Activated naive CD8-positive, alpha-beta T cell treated with anti-CD3 and anti-CD28 coated beads, Interleukin-2, amount 50 U/mL, for 24 hours (primary cell): ENCODE data around the gene CDKAL1.

Experiments used
- ATAC-seq: fragments of 150-1000 bp; cut with Tn5 transposase; one replicate; pipeline ENCODE4 v1.10.0; 2021
- DNase-seq: peaks from one replicate; pipeline ENCODE4 v3.0.0; 2021
- H3K27ac Mint-ChIP-seq: one replicate; pipeline ENCODE4 v1.8.0; 2021; ENCODE audit warnings: mild to moderate bottlenecking, mixed read lengths
- H3K27me3 Mint-ChIP-seq: one replicate; pipeline ENCODE4 v1.8.0; 2021; ENCODE audit warnings: mixed read lengths
- H3K36me3 Mint-ChIP-seq: one replicate; pipeline ENCODE4 v1.8.0; 2021; ENCODE audit warnings: low read depth, mixed read lengths
- H3K4me1 Mint-ChIP-seq: one replicate; pipeline ENCODE4 v1.8.0; 2021; ENCODE audit warnings: mixed read lengths
- H3K4me3 Mint-ChIP-seq: one replicate; pipeline ENCODE4 v1.8.0; 2021; ENCODE audit warnings: mild to moderate bottlenecking, moderate library complexity, mixed read lengths
- H3K9me3 Mint-ChIP-seq: one replicate; pipeline ENCODE4 v1.8.0; 2021; ENCODE audit warnings: mixed read lengths

CDKAL1 gene

DNA sequence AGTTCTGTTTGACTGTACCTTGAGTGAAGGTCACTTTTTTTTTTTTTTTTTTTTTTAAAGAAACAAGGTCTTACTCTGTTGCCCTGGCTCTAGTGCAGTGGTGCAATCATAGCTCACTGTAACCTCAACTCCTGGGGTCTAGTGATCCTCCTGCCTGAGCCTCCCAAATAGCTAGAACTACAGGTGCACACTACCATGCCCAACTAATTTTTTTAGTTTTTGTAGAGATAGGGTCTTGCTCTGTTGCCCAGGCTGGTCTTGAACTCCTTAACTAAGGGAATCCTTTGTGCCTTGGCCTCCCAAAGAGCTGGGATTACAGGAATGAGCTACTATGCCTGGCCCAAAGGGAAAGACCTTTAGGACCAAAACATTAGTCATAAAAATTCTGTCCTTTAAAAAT is 413.7 kb downstream of the CDKAL1 start:
- H3K27ac Mint-ChIP-seq: no peak overlapping the region
- peaks cover 8% of the 10 kb centered on the region for H3K4me1 Mint-ChIP-seq
- peaks cover 11% of the 10 kb centered on the region for H3K9me3 Mint-ChIP-seq
- ATAC-seq: no peak
- peaks cover 13% of the 10 kb centered on the region for H3K36me3 Mint-ChIP-seq
- no peak for DNase-seq
- H3K27me3 Mint-ChIP-seq: no peaks in the 10 kb centered on the region
- no peak overlapping the region for H3K4me3 Mint-ChIP-seq

DNA sequence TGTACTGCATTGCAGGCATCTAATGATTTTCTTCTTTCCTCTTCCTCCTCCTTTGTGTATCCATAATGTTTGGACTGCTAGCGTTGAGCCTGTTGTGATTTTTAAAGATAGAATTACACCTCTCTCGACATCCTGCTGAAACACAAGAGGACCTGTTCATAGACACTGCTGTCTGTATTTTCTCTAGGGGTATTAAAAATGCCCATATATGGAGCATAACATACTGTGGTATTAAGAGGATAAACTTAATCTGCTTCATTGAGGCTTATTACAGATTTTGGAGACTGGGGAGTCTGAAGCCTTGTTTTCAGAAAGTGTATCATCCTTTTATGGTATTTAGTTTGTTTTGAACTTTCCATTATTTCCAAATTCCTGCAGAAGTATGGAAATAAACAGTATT is 414.3 kb downstream of the CDKAL1 start:
- Mint-ChIP-seq H3K36me3 (peaks cover 9% of the 10 kb centered on the region), H3K4me1 (peaks cover 8% of the 10 kb centered on the region), H3K9me3 (peaks cover 5% of the 10 kb centered on the region), H3K27ac (no peak overlapping the region), H3K4me3 (no peak overlapping the region), H3K27me3 (no peaks in the 10 kb centered on the region)
- no peak for ATAC-seq
- DNase-seq: no peak

- Mint-ChIP-seq H3K27ac (no peak overlapping the region), H3K4me1 (peaks cover 8% of the 10 kb centered on the region), H3K9me3 (peaks cover under 1% of the 10 kb centered on the region), H3K27me3 (no peaks in the 10 kb centered on the region), H3K36me3 (peaks cover 5% of the 10 kb centered on the region), H3K4me3 (no peak overlapping the region)
- ATAC-seq (no peak), DNase-seq (no peak)
Measured at GRCh38 chr6:20949138-20949537, 414.9 kb downstream of the CDKAL1 start.

DNA sequence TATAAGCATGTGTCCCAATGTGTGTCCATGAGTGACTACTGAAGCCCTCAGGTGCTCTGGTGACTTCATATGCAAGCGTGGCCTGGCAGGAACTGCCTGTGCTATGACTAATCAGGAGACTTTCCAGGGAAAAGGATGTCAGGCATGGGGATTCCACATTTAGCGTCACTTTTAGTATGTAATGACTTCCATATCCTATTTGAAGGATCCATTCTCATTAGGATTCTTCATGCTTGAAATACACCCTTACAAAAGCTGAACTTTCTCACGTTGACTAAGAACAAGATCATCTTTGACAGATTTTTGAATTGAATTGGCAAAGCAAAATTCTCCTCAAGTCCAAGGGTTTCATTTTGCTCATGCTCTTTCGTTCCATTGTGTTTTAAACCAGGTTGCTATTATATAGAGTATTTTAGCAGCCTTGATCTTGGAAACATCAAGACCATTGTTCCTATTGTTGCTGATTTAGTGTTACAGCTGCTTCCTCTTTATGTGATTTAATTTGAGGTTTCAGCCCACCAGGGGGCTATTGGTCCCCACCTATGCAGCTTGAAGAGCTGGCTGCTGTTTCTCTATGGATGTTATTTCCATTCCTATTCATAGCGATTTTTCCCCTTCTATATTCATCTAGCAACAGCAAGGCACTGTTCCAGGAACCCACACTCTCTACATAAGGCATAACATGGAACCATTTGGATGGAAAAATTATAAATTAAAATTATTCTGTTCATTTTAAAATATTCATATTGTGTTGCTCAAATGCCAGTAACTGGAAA is 418.6 kb downstream of the CDKAL1 start:
- ATAC-seq (no peak), DNase-seq (no peak)
- Mint-ChIP-seq H3K27ac (no peak overlapping the region), H3K4me3 (no peak overlapping the region), H3K4me1 (no peaks in the 10 kb centered on the region), H3K9me3 (no peaks in the 10 kb centered on the region), H3K36me3 (peaks cover 18% of the 10 kb centered on the region), H3K27me3 (no peaks in the 10 kb centered on the region)

- H3K27ac Mint-ChIP-seq: no peak overlapping the region
- ATAC-seq: no peak
- no peaks in the 10 kb centered on the region for H3K4me1 Mint-ChIP-seq
- no peak overlapping the region for H3K4me3 Mint-ChIP-seq
- no peaks in the 10 kb centered on the region for H3K9me3 Mint-ChIP-seq
- no peak for DNase-seq
- no peaks in the 10 kb centered on the region for H3K27me3 Mint-ChIP-seq
- peaks cover 23% of the 10 kb centered on the region for H3K36me3 Mint-ChIP-seq
Measured at GRCh38 chr6:20954315-20954714, 420.1 kb downstream of the CDKAL1 start.

DNA sequence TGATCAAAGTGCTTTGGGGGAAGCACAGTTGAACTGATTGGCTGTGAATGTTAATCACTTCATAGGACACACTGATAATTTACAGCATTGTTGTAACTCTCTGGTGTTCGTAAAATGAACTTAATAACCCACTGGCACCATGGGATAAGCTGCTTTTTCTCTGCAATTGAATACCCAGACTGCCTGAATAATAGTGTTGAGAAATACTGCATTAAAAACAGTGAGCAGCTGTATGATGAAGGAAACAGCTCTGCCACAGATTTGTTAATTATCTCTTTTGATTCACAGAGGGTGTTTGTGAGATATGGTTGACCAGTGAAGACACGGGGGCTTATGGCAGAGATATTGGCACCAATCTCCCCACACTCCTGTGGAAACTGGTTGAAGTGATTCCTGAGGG is 420.9 kb downstream of the CDKAL1 start:
- Mint-ChIP-seq H3K9me3 (no peaks in the 10 kb centered on the region), H3K27me3 (no peaks in the 10 kb centered on the region), H3K36me3 (peaks cover 23% of the 10 kb centered on the region), H3K4me1 (no peaks in the 10 kb centered on the region), H3K4me3 (no peak overlapping the region), H3K27ac (no peak overlapping the region)
- DNase-seq: no peak
- no peak for ATAC-seq

DNA sequence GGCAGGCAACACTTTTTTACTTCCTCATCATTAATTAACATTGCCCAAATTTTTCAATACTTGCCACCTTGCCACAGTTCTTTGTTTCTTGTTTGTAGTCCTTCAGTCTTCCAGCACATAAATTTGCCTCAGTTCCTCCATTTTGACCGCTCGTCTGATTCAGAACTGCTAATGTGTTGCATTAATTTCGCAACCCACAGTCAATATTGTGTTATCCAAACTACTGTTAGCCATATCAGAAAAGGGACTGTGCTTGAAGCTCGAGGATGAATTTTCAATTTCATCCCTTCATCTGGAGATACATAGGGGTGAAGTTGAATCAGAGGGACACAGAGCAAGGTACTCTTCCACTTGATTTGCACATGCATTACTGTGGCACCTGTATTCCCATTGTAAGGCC is 421.5 kb downstream of the CDKAL1 start:
- Mint-ChIP-seq H3K4me1 (no peaks in the 10 kb centered on the region), H3K9me3 (no peaks in the 10 kb centered on the region), H3K4me3 (no peak overlapping the region), H3K27me3 (no peaks in the 10 kb centered on the region), H3K27ac (no peak overlapping the region), H3K36me3 (peaks cover 23% of the 10 kb centered on the region)
- no peak for ATAC-seq
- DNase-seq: no peak

DNA sequence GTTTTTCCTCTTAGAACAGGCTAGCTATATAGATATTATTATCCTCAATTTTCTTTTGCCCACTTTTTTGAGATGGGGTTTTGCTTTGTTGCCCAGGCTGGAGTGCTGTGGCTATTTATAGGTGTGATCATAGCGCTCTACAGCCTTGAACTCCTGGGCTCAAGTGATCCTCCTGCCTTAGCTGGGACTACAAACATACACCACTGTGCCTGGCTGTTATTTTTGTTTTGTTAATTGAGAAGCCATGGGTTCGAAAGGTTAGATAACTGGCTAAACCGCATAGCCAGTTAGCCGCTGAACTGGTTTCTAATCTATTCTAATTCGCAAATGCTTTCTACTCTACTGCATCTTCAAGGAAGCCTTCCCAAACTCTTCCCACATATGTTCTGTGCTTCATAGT is 425.8 kb downstream of the CDKAL1 start:
- H3K4me3 Mint-ChIP-seq: no peak overlapping the region
- DNase-seq (no peak), ATAC-seq (no peak)
- H3K27me3 Mint-ChIP-seq: no peaks in the 10 kb centered on the region
- H3K36me3 Mint-ChIP-seq: peaks cover 41% of the 10 kb centered on the region
- H3K27ac Mint-ChIP-seq: no peak overlapping the region
- H3K4me1 Mint-ChIP-seq: no peaks in the 10 kb centered on the region
- H3K9me3 Mint-ChIP-seq: peaks cover 8% of the 10 kb centered on the region

- H3K4me1 Mint-ChIP-seq: no peaks in the 10 kb centered on the region
- DNase-seq: no peak
- H3K27me3 Mint-ChIP-seq: no peaks in the 10 kb centered on the region
- no peak overlapping the region for H3K27ac Mint-ChIP-seq
- peaks cover 31% of the 10 kb centered on the region for H3K9me3 Mint-ChIP-seq
- H3K4me3 Mint-ChIP-seq: no peak overlapping the region
- peaks cover 49% of the 10 kb centered on the region for H3K36me3 Mint-ChIP-seq
- ATAC-seq: no peak
Measured at GRCh38 chr6:20965276-20965675, 431.0 kb downstream of the CDKAL1 start.

DNA sequence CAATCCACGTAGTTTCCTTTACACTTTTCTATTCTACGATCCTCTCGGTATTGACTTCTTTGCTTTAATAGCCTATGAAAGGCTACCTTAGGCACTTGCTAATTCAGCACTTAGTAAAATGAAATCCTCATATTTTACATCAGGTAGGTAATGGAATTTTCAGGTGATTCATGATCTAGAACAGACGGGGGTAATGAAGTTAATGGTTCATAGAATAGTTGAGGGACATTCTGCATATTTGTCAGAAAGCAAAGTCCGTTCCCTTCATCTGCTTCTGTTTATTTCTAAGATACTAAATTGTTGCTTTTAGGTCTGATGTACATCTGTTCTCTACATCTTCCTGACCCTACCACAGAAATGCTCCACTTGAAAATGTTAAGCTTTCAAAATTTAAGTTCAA is 431.7 kb downstream of the CDKAL1 start:
- Mint-ChIP-seq H3K4me1 (no peaks in the 10 kb centered on the region), H3K36me3 (peaks cover 52% of the 10 kb centered on the region), H3K27me3 (no peaks in the 10 kb centered on the region), H3K4me3 (no peak overlapping the region), H3K27ac (no peak overlapping the region), H3K9me3 (peaks cover 31% of the 10 kb centered on the region)
- ATAC-seq (no peak), DNase-seq (no peak)

- ATAC-seq (no peak), DNase-seq (no peak)
- H3K9me3 Mint-ChIP-seq: peaks cover 24% of the 10 kb centered on the region
- no peaks in the 10 kb centered on the region for H3K4me1 Mint-ChIP-seq
- H3K4me3 Mint-ChIP-seq: no peak overlapping the region
- H3K36me3 Mint-ChIP-seq: peaks cover 42% of the 10 kb centered on the region
- H3K27ac Mint-ChIP-seq: no peak overlapping the region
- no peaks in the 10 kb centered on the region for H3K27me3 Mint-ChIP-seq
Measured at GRCh38 chr6:20969551-20969950, 435.3 kb downstream of the CDKAL1 start.

DNA sequence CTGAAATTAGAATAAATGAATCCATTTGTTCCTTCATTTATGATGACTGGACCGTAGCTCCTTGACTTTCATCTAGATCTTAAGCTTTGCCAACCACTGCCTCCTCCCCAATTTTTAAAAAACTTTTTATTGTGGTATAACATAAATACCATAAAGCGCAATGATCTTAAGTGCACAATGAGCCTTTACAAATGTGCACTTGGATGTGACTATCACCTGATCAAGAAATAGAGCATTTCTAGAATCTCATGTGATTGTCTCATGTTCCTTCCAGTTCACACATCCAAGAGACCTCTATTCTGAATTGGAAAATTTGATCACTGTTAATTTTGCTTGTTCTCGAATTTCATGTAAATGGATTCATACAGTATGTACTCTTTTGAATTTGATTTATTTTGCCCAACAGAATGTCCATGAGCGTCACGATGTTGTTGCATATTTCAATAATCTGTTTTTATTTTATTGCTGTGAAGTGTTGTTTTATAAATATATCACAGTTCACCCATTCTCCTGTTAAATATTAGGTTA is 442.2 kb downstream of the CDKAL1 start:
- ATAC-seq (no peak), DNase-seq (no peak)
- Mint-ChIP-seq H3K27me3 (no peaks in the 10 kb centered on the region), H3K9me3 (peaks cover 9% of the 10 kb centered on the region), H3K27ac (no peak overlapping the region), H3K4me1 (no peaks in the 10 kb centered on the region), H3K4me3 (no peak overlapping the region), H3K36me3 (peaks cover 23% of the 10 kb centered on the region)

DNA sequence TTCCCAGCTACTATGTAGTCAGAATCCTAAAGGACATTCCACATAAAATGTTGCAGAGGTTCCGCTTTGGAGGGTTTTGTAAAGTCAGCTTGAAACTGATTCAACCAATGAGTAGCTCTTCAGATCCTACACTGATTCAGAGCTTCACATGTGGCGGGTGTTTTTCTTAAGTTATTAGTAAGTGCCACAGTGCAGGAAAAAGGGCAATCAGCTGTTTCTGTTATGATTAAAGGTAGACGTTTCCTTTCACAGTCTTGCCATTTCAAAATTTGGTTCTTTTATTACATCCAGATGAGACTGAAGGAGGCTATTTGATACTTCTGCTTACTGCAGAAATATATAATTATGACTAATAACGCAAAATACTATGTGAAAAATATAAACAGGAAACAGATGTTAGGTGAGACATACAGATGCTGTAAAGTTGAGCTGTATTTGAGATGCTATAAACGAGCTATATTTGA is 443.9 kb downstream of the CDKAL1 start:
- Mint-ChIP-seq H3K4me3 (no peak overlapping the region), H3K4me1 (no peaks in the 10 kb centered on the region), H3K9me3 (peaks cover 13% of the 10 kb centered on the region), H3K27me3 (no peaks in the 10 kb centered on the region), H3K36me3 (peaks cover 24% of the 10 kb centered on the region), H3K27ac (no peak overlapping the region)
- no peak for ATAC-seq
- DNase-seq: no peak

- Mint-ChIP-seq H3K27me3 (no peaks in the 10 kb centered on the region), H3K4me1 (no peaks in the 10 kb centered on the region), H3K9me3 (peaks cover 18% of the 10 kb centered on the region), H3K36me3 (peaks cover 28% of the 10 kb centered on the region), H3K4me3 (no peak overlapping the region), H3K27ac (no peak overlapping the region)
- no peak for ATAC-seq
- no peak for DNase-seq
Measured at GRCh38 chr6:20979076-20979475, 444.8 kb downstream of the CDKAL1 start.

DNA sequence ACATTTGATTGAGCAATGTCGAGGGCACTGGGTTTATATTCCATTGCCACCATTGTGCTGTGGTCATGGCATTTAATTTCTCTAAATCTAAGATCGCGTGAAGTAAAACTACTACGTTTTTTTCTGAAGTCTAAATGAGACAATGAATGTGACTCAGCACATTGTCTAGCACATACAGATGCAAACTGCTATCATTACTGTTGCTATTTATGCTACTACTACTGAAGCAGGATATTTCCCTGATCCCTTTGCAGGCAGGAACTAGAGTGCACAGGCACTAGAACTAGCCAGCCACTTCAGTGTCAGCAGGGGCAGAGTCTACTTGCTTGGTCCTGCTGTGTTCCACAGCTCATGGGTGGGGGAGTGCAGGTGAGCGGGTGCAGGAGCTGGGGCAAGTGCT is 449.7 kb downstream of the CDKAL1 start:
- Mint-ChIP-seq H3K9me3 (peaks cover 29% of the 10 kb centered on the region), H3K27me3 (no peaks in the 10 kb centered on the region), H3K27ac (no peak overlapping the region), H3K4me3 (no peak overlapping the region), H3K36me3 (peaks cover 32% of the 10 kb centered on the region), H3K4me1 (no peaks in the 10 kb centered on the region)
- ATAC-seq: no peak
- no peak for DNase-seq
